Chondrocyte (in vitro differentiated cells): ENCODE measurements around the gene CHRNA4. TPM values are rescaled to one million over a fixed set of nuclear protein-coding genes. Genes with fewer than 3 reads are reported as not detected.

Experiments used
- DNase-seq: peaks from one replicate; pipeline ENCODE4 v3.0.0; 2021; ENCODE audit warnings: mixed read lengths, low spot score
- H3K27ac Mint-ChIP-seq: one replicate; pipeline ENCODE4 v1.8.0; 2021; ENCODE audit warnings: mild to moderate bottlenecking, moderate library complexity, mixed read lengths; ENCODE audit not compliant: unreplicated experiment
- H3K27me3 Mint-ChIP-seq: 2 replicates; pipeline ENCODE4 v1.8.0; 2021; ENCODE audit warnings: low read depth, mixed read lengths
- H3K36me3 Mint-ChIP-seq: 2 replicates; pipeline ENCODE4 v1.8.0; 2021; ENCODE audit warnings: low read depth, mixed read lengths
- H3K4me1 Mint-ChIP-seq: 2 replicates; pipeline ENCODE4 v1.8.0; 2021; ENCODE audit warnings: low read depth, mild to moderate bottlenecking, mixed read lengths
- H3K4me3 Mint-ChIP-seq: one replicate; pipeline ENCODE4 v1.8.0; 2021; ENCODE audit warnings: mild to moderate bottlenecking, moderate library complexity, mixed read lengths; ENCODE audit not compliant: unreplicated experiment
- H3K9me3 Mint-ChIP-seq: 2 replicates; pipeline ENCODE4 v1.8.0; 2021; ENCODE audit warnings: low read depth, mixed read lengths
- total RNA-seq: library from RNA; stranded (reverse); gene quantifications from 3 replicates; pipeline ENCODE4 v1.2.1, GENCODE V29; 2021
- TF ChIP-seq, protein P1 (sequence below): fragments of 200-600 bp; sonication (generic); IDR thresholded peaks from 2 replicates; pipeline ENCODE4 v1.5.0; 2021; ENCODE audit warnings: antibody characterized with exemption, mild to moderate bottlenecking, moderate library complexity

Gene CHRNA4
- total RNA-seq, 1 donor from 2014 or later, result not detected

DNA sequence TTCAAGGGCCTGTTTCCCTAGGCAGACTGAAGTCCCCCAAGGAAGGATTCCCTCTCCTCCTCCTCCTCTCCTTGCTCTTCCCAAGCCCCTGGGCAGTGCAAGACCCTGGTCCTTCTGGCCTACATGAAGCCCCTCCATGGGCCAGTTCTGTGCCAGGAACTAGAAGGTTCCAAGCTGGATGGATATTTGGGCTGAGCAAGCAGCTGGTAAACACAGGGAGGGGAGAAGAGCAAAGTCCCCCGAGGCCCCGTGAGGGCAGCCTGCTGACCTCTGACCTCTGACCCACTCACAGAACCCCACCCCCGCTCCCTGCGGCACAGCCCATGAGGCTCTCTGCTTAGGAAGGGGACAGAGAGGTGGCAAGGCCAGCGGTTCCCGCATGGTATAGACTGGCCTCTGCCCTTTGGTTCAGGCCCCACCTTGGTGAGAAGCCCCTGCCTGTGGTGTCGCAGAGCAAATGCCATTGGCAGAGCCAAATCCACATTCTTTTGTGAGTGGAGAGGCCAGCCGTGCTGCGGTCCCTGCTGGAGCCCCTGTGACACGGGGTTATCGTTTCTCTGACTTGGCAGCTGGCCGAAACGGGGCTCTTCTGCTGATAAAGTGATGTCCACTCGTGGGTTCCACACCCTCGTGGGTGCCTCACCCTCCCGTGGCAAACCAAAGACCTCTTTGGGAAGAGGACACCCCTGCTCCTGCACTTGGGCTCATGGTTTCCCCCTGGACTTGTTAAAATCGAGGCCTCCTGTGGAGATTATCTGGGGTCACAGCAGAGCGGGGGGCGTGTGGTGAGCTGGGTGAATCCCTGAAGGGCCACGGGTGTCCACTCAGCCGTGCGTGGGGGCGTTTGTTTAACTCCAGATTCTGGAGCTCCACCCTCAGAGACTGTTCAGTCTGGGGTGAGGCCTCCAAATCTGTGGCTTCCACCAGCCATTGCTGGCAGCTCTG lies 2.1 kb upstream of the CHRNA4 start:
- no peak for DNase-seq
- Mint-ChIP-seq H3K4me3 (no peak overlapping the region), H3K36me3 (no peaks in the 10 kb centered on the region), H3K27me3 (peaks cover 32% of the 10 kb centered on the region), H3K27ac (no peak overlapping the region), H3K9me3 (no peaks in the 10 kb centered on the region), H3K4me1 (no peaks in the 10 kb centered on the region)
- TF ChIP-seq, protein P1, sequence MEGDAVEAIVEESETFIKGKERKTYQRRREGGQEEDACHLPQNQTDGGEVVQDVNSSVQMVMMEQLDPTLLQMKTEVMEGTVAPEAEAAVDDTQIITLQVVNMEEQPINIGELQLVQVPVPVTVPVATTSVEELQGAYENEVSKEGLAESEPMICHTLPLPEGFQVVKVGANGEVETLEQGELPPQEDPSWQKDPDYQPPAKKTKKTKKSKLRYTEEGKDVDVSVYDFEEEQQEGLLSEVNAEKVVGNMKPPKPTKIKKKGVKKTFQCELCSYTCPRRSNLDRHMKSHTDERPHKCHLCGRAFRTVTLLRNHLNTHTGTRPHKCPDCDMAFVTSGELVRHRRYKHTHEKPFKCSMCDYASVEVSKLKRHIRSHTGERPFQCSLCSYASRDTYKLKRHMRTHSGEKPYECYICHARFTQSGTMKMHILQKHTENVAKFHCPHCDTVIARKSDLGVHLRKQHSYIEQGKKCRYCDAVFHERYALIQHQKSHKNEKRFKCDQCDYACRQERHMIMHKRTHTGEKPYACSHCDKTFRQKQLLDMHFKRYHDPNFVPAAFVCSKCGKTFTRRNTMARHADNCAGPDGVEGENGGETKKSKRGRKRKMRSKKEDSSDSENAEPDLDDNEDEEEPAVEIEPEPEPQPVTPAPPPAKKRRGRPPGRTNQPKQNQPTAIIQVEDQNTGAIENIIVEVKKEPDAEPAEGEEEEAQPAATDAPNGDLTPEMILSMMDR, result no peak

DNA sequence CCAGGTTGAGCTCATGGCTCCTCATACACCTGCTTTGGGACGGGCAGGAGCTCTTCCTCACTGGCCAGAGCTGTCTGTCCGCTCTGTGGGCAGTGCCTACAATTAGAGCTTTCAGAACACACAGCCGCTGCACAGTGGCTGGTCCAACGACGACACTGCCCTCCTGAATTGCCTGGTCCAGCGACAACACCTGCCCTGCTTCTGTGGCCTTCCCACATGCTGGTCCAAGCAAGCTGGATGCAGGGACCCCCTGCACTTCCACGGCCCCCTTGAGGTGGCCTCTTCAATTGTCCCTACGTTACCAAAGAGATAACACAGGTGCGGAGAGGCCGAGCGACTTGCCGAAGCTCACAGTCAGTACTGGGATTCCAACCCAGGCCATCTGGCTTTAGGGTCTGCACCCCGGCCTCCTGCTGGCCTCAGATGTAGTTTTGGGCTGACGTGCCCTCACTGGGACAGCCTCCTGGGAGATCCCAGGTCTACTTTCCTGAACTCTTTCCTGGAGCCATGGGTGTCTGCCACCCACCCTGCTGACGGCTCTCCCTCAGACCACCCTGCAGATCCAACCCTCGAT lies 1.4 kb upstream of the CHRNA4 start:
- peaks cover 30% of the 10 kb centered on the region for H3K27me3 Mint-ChIP-seq
- no peak overlapping the region for H3K4me3 Mint-ChIP-seq
- no peak overlapping the region for H3K27ac Mint-ChIP-seq
- no peaks in the 10 kb centered on the region for H3K4me1 Mint-ChIP-seq
- no peak for DNase-seq
- TF ChIP-seq, protein P1, result no peak
- no peaks in the 10 kb centered on the region for H3K9me3 Mint-ChIP-seq
- no peaks in the 10 kb centered on the region for H3K36me3 Mint-ChIP-seq

DNA sequence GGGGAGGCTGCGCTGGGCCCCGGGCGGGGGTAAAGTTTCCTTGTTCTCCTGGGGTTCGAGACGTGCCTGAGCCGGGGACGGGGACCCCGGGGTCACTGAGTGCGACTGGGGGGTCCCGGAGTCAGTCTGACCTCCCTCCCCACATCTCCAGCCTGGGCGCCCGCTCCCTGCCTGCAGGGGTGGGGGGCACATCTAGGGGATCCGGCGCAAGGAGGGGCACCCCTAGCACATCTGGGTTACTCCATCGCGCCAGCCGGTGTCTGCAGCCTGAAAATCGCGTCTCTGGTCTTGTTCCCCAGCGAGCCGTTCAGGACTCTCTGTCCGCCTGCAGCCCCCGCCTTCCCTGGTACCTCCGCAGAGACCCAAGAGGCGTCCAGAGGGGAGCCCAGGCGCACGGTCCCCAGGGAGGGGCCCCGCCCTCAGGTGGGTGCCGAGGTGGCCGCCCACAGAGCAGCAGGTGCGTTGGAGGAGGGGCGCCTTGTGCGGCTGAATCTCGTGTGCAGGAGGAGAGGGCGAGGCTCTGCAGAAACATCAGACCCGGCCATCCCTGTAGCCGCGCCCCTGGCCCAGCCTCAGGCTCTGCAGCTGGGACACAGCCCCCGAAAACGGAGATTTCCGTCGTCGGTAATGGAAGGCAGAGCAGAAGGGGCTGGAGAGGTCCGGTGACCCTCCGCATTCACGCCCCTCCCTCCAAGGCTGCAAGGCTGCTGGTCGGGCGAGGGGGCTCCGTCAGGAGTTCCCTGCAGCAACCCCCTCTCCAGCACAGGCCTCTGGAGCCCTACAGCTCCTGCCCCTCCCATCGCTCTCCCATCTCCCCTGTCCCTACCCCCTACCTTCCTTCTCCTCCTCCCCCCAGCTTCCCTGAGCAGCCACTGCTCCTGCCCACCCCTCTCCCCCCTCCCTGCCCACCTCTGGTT lies 628 bp upstream of the CHRNA4 start:
- peak; percentile 82 for DNase-seq
- Mint-ChIP-seq H3K27ac (no peak overlapping the region), H3K4me3 (no peak overlapping the region), H3K36me3 (no peaks in the 10 kb centered on the region), H3K27me3 (peaks cover 24% of the 10 kb centered on the region), H3K9me3 (no peaks in the 10 kb centered on the region), H3K4me1 (no peaks in the 10 kb centered on the region)
- TF ChIP-seq, protein P1, result no peak

DNA sequence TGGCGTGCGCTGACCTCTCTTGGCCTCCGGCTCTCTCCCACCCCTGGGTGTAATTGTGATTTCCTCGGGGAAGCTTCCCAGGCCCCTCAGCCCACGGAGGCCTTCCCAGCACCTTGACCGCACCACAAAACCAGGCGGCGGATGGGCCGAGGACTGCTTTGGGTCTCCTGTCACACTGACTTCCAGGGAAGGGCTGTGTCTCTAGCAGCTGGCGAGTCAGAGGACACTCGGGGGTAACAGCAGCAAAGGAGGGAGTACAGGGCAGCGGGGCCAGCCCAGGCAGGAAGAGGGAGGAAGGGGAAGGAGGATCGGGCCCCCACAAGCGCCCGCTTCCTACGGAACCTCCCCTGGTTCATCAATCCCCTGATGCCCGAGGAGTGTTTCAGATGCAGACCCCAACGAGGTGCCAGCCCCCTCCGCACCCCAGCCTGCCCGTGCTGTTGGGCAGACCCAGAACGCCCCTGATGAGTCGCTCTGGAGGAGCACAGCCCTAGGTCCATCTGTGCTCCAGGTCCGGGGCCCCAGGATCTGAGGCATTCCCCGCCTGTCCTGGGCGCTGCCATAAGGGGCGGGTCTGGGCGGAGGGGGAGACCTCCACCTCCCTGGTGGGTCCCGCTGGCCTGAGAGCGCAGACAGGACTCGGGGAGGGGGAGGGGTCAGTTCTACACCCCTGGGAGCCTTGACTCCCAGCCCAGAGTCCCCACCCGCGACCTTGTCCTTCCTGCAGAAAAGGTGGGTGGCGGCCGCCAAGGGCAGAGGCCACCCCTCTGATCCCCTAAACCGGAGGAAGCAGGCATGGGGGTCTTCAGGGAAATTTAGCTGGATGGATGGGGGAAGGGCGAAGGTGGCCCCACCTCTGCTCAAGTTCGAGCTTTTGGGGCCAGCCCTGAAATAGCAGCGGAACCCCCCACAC lies 956 bp downstream of the CHRNA4 start:
- H3K36me3 Mint-ChIP-seq, result no peaks in the 10 kb centered on the region
- peaks cover 19% of the 10 kb centered on the region for H3K27me3 Mint-ChIP-seq
- H3K4me1 Mint-ChIP-seq, result no peaks in the 10 kb centered on the region
- TF ChIP-seq, protein P1, result no peak
- no peak overlapping the region for H3K4me3 Mint-ChIP-seq
- H3K9me3 Mint-ChIP-seq, result no peaks in the 10 kb centered on the region
- no peak for DNase-seq
- no peak overlapping the region for H3K27ac Mint-ChIP-seq
